Gastrocnemius medialis (tissue), 4 donors: Measurements from ENCODE around the gene MYRIP.

ENCODE experiments used
- POLR2A ChIP-seq, 2 donors: fragments of 450-650 bp; IDR thresholded peaks; one replicate each; pipeline ENCODE4 v1.6.1; 2017; ENCODE audit warnings: antibody characterized with exemption in 2 of 2, mild to moderate bottlenecking in 2 of 2, moderate library complexity in 2 of 2
- TF ChIP-seq, protein P1 (sequence below), 5 experiments: fragments of 450-650 bp in 3 of 5; fragments of 200-600 bp in 2 of 5; sonication (generic) in 2 of 5; IDR thresholded peaks in 4 of 5; conservative IDR thresholded peaks in 1 of 5; 1 replicate in 4 of 5; 2 replicates in 1 of 5; pipeline ENCODE4 v1.5.1; 2016 to 2019; ENCODE audit warnings: antibody characterized with exemption in 5 of 5, mild to moderate bottlenecking in 3 of 5, moderate library complexity in 3 of 5

DNA sequence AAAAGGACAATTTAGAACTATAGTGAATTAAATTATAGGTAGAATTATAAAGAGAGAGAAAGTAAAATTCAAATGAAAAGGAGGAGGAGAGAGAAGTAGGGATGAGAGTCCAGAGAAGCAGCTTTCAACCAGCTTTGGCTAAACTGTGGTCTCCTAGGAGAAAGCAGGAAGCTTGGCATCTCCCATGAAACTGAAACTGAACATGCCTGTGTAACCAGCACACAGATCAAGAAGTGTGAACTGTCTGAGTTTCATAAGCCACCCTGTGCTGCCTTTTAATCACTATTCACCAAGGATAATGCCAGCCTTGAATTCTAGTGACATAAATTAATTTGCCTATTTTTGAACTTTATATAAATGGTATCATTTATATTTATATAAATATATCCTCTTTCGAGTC, 128.5 kb downstream of the MYRIP start:
- TF ChIP-seq POLR2A (IDR thresholded peaks at IDR 0.05), result no peak
- TF ChIP-seq, protein P1, sequence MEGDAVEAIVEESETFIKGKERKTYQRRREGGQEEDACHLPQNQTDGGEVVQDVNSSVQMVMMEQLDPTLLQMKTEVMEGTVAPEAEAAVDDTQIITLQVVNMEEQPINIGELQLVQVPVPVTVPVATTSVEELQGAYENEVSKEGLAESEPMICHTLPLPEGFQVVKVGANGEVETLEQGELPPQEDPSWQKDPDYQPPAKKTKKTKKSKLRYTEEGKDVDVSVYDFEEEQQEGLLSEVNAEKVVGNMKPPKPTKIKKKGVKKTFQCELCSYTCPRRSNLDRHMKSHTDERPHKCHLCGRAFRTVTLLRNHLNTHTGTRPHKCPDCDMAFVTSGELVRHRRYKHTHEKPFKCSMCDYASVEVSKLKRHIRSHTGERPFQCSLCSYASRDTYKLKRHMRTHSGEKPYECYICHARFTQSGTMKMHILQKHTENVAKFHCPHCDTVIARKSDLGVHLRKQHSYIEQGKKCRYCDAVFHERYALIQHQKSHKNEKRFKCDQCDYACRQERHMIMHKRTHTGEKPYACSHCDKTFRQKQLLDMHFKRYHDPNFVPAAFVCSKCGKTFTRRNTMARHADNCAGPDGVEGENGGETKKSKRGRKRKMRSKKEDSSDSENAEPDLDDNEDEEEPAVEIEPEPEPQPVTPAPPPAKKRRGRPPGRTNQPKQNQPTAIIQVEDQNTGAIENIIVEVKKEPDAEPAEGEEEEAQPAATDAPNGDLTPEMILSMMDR (IDR thresholded peaks at IDR 0.05 in 4 of 5, conservative IDR thresholded peaks at IDR 0.05 in 1 of 5), result no peak
